GM23338 (cell line): Measurements from ENCODE around the gene ACCS. TPM values are rescaled to one million over a fixed set of nuclear protein-coding genes. Genes with fewer than 3 reads are reported as not detected.

Experiments used
- ATAC-seq: fragments of 200-7000 bp; cut with Tn5 transposase; 3 replicates; pipeline ENCODE4 v1.9.1; 2020
- DNase-seq: peaks from one replicate; pipeline ENCODE4 v3.0.0-alpha.2; 2015; ENCODE audit warnings: low spot score
- H2AFZ ChIP-seq: fragments of 200-600 bp; sonication (generic); 2 replicates; pipeline ENCODE4 v1.8.0; 2016; ENCODE audit warnings: antibody characterized with exemption, mild to moderate bottlenecking, moderate library complexity
- H3F3A ChIP-seq: fragments of 200-600 bp; sonication (generic); replicated peaks from 2 replicates; pipeline ENCODE4 v1.8.0; 2017; ENCODE audit warnings: antibody characterized with exemption, mixed run types, low read depth
- H3K27ac ChIP-seq: fragments of 200-600 bp; sonication (generic); 2 replicates; pipeline ENCODE4 v1.6.1; 2016; ENCODE audit warnings: low read depth
- H3K27me3 ChIP-seq: fragments of 200-600 bp; sonication (generic); 2 replicates; pipeline ENCODE4 v1.8.0; 2016; ENCODE audit warnings: mild to moderate bottlenecking, mixed run types, moderate library complexity; ENCODE audit not compliant: insufficient read depth
- H3K36me3 ChIP-seq: fragments of 200-600 bp; sonication (generic); 2 replicates; pipeline ENCODE4 v1.8.0; 2016; ENCODE audit warnings: mild to moderate bottlenecking; ENCODE audit not compliant: insufficient read depth
- H3K4me1 ChIP-seq: fragments of 200-600 bp; sonication (generic); 2 replicates; pipeline ENCODE4 v1.8.0; 2016; ENCODE audit warnings: mild to moderate bottlenecking, moderate library complexity; ENCODE audit not compliant: insufficient read depth
- H3K4me2 ChIP-seq: fragments of 200-600 bp; sonication (generic); 2 replicates; pipeline ENCODE4 v1.7.1; 2017; ENCODE audit warnings: mixed run types
- H3K4me3 ChIP-seq: fragments of 200-600 bp; sonication (generic); 2 replicates; pipeline ENCODE4 v1.6.1; 2016; ENCODE audit warnings: mixed run types
- H3K79me2 ChIP-seq: fragments of 200-600 bp; sonication (generic); replicated peaks from 2 replicates; pipeline ENCODE4 v1.8.0; 2017; ENCODE audit warnings: mild to moderate bottlenecking; ENCODE audit not compliant: insufficient read depth
- H3K9me2 ChIP-seq: fragments of 200-600 bp; sonication (generic); 2 replicates; pipeline ENCODE4 v1.8.0; 2017; ENCODE audit not compliant: insufficient read depth
- H4K20me1 ChIP-seq: fragments of 200-600 bp; sonication (generic); replicated peaks from 2 replicates; pipeline ENCODE4 v1.8.0; 2017; ENCODE audit warnings: mild to moderate bottlenecking; ENCODE audit not compliant: insufficient read depth
- H3K27ac Mint-ChIP-seq: 2 replicates; pipeline ENCODE4 v1.8.0; 2020; ENCODE audit warnings: inconsistent platforms, mild to moderate bottlenecking, moderate library complexity, mixed read lengths
- H3K27me3 Mint-ChIP-seq: 3 replicates; pipeline ENCODE4 v1.8.0; 2022; ENCODE audit warnings: low read depth, mild to moderate bottlenecking, moderate library complexity, mixed read lengths, inconsistent platforms; ENCODE audit not compliant: insufficient read depth, poor library complexity
- H3K36me3 Mint-ChIP-seq: 3 replicates; pipeline ENCODE4 v1.8.0; 2021; ENCODE audit warnings: low read depth, mild to moderate bottlenecking, inconsistent platforms, moderate library complexity, mixed read lengths
- H3K4me1 Mint-ChIP-seq: 3 replicates; pipeline ENCODE4 v1.8.0; 2020; ENCODE audit warnings: mild to moderate bottlenecking, inconsistent platforms, mixed read lengths
- H3K4me3 Mint-ChIP-seq: 3 replicates; pipeline ENCODE4 v1.8.0; 2021; ENCODE audit warnings: moderate library complexity, mild to moderate bottlenecking, inconsistent platforms, mixed read lengths
- H3K9me3 Mint-ChIP-seq: 3 replicates; pipeline ENCODE4 v1.8.0; 2020; ENCODE audit warnings: moderate library complexity, mild to moderate bottlenecking, inconsistent platforms, mixed read lengths
- CREB1 ChIP-seq: fragments of 250-450 bp; sonication (Bioruptor Pico); IDR thresholded peaks from 2 replicates; pipeline ENCODE4 v1.5.0; 2020; ENCODE audit warnings: low read depth, mild to moderate bottlenecking, moderate library complexity
- ETS1 ChIP-seq: IDR thresholded peaks from 2 replicates; pipeline ENCODE4 v1.6.1; 2016; ENCODE audit warnings: antibody characterized with exemption
- EZH2 ChIP-seq: fragments of 200-600 bp; sonication (generic); IDR thresholded peaks from one replicate; pipeline ENCODE4 v1.8.0; 2017; ENCODE audit warnings: antibody characterized with exemption, mild to moderate bottlenecking, low read depth; ENCODE audit not compliant: unreplicated experiment
- EZH2phosphoT487 ChIP-seq: fragments of 200-600 bp; sonication (generic); IDR thresholded peaks from one replicate; pipeline ENCODE4 v1.8.1; 2018; ENCODE audit warnings: antibody characterized with exemption; ENCODE audit not compliant: unreplicated experiment
- JUNB ChIP-seq: IDR thresholded peaks from one replicate; pipeline ENCODE4 v1.6.1; 2016; ENCODE audit warnings: antibody characterized with exemption; ENCODE audit not compliant: unreplicated experiment
- NANOG ChIP-seq: IDR thresholded peaks from 2 replicates; pipeline ENCODE4 v1.6.1; 2016; ENCODE audit warnings: antibody characterized with exemption, borderline replicate concordance
- POLR2AphosphoS5 ChIP-seq: IDR thresholded peaks from 2 replicates; pipeline ENCODE4 v1.6.1; 2016; ENCODE audit warnings: antibody characterized with exemption, low read depth
- REST ChIP-seq: IDR thresholded peaks from one replicate; pipeline ENCODE4 v1.6.1; 2018; ENCODE audit warnings: antibody characterized with exemption; ENCODE audit not compliant: unreplicated experiment
- STAT1 ChIP-seq: IDR thresholded peaks from one replicate; pipeline ENCODE4 v1.6.1; 2016; ENCODE audit warnings: antibody characterized with exemption; ENCODE audit not compliant: unreplicated experiment
- ZNF114 ChIP-seq: fragments of 250-450 bp; sonication (Bioruptor Pico); IDR thresholded peaks from 2 replicates; pipeline ENCODE4 v1.5.0; 2020; ENCODE audit warnings: mild to moderate bottlenecking, moderate library complexity
- ZNF331 ChIP-seq: fragments of 250-450 bp; sonication (Bioruptor Pico); IDR thresholded peaks from 2 replicates; pipeline ENCODE4 v1.5.0; 2020; ENCODE audit warnings: low read depth, mild to moderate bottlenecking, moderate library complexity
- polyA plus RNA-seq: library from polyadenylated mRNA; unstranded; fragments of >200 nt; fragmentation: Nextera tagmentation; extraction: Ambion mirVana; gene quantifications from 2 replicates; pipeline ENCODE4 v1.2.1, GENCODE V29; 2016
- total RNA-seq: library from RNA; depleted of rRNA; stranded (reverse); fragments of >200 nt; shearing (Covaris generic); gene quantifications from 2 replicates; pipeline ENCODE4 v1.2.3, GENCODE V29; 2014
- TF ChIP-seq, protein P1 (sequence below), 2 experiments: fragments of 200-600 bp in 1 of 2; sonication (generic) in 1 of 2; conservative IDR thresholded peaks; 2 replicates each; pipeline versions ENCODE4 v1.5.1 to v1.6.1; 2016 to 2017; ENCODE audit warnings: antibody characterized with exemption in 2 of 2, low read depth in 2 of 2, mild to moderate bottlenecking in 2 of 2, moderate library complexity in 1 of 2
- TF ChIP-seq, protein P2 (sequence below): fragments of 250-450 bp; sonication (Bioruptor Pico); IDR thresholded peaks from 2 replicates; pipeline ENCODE4 v1.5.0; 2020; ENCODE audit warnings: mild to moderate bottlenecking, moderate library complexity

ACCS gene
- total and polyA plus RNA-seq, 2 experiments from 2014 or later, result 3.6 to 6.6 TPM

- no peak for DNase-seq
- Histone ChIP-seq H3K79me2 (no peaks in the 10 kb centered on the region), H3K4me2 (no peak overlapping the region), H3K4me1 (no peaks in the 10 kb centered on the region), H4K20me1 (no peaks in the 10 kb centered on the region), H3K4me3 (no peak overlapping the region), H2AFZ (no peak overlapping the region), H3K27ac (no peak overlapping the region), H3F3A (no peaks in the 10 kb centered on the region), H3K36me3 (no peaks in the 10 kb centered on the region), H3K27me3 (no peaks in the 10 kb centered on the region), H3K9me2 (peaks cover 4% of the 10 kb centered on the region; the same call in 1 of the 2 replicates)
- no peaks in the 10 kb centered on the region for H3K4me1 Mint-ChIP-seq
- peaks cover 25% of the 10 kb centered on the region for H3K9me3 Mint-ChIP-seq
- peaks cover 4% of the 10 kb centered on the region for H3K27me3 Mint-ChIP-seq
- H3K4me3 Mint-ChIP-seq, result no peak overlapping the region
- no peak for TF ChIP-seq ZNF331 (CRISPR knock-in tag)
- no peak for TF ChIP-seq POLR2AphosphoS5
- TF ChIP-seq ZNF114, result no peak
- no peak for TF ChIP-seq ETS1
- no peak for TF ChIP-seq REST
- no peak for TF ChIP-seq EZH2phosphoT487
- no peak for TF ChIP-seq NANOG
- TF ChIP-seq, protein P1, sequence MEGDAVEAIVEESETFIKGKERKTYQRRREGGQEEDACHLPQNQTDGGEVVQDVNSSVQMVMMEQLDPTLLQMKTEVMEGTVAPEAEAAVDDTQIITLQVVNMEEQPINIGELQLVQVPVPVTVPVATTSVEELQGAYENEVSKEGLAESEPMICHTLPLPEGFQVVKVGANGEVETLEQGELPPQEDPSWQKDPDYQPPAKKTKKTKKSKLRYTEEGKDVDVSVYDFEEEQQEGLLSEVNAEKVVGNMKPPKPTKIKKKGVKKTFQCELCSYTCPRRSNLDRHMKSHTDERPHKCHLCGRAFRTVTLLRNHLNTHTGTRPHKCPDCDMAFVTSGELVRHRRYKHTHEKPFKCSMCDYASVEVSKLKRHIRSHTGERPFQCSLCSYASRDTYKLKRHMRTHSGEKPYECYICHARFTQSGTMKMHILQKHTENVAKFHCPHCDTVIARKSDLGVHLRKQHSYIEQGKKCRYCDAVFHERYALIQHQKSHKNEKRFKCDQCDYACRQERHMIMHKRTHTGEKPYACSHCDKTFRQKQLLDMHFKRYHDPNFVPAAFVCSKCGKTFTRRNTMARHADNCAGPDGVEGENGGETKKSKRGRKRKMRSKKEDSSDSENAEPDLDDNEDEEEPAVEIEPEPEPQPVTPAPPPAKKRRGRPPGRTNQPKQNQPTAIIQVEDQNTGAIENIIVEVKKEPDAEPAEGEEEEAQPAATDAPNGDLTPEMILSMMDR (conservative IDR thresholded peaks at IDR 0.05; ENCODE audit: low read depth in 2 of 2), result no peak
- TF ChIP-seq STAT1, result no peak
- no peak for TF ChIP-seq JUNB
- TF ChIP-seq, protein P2, sequence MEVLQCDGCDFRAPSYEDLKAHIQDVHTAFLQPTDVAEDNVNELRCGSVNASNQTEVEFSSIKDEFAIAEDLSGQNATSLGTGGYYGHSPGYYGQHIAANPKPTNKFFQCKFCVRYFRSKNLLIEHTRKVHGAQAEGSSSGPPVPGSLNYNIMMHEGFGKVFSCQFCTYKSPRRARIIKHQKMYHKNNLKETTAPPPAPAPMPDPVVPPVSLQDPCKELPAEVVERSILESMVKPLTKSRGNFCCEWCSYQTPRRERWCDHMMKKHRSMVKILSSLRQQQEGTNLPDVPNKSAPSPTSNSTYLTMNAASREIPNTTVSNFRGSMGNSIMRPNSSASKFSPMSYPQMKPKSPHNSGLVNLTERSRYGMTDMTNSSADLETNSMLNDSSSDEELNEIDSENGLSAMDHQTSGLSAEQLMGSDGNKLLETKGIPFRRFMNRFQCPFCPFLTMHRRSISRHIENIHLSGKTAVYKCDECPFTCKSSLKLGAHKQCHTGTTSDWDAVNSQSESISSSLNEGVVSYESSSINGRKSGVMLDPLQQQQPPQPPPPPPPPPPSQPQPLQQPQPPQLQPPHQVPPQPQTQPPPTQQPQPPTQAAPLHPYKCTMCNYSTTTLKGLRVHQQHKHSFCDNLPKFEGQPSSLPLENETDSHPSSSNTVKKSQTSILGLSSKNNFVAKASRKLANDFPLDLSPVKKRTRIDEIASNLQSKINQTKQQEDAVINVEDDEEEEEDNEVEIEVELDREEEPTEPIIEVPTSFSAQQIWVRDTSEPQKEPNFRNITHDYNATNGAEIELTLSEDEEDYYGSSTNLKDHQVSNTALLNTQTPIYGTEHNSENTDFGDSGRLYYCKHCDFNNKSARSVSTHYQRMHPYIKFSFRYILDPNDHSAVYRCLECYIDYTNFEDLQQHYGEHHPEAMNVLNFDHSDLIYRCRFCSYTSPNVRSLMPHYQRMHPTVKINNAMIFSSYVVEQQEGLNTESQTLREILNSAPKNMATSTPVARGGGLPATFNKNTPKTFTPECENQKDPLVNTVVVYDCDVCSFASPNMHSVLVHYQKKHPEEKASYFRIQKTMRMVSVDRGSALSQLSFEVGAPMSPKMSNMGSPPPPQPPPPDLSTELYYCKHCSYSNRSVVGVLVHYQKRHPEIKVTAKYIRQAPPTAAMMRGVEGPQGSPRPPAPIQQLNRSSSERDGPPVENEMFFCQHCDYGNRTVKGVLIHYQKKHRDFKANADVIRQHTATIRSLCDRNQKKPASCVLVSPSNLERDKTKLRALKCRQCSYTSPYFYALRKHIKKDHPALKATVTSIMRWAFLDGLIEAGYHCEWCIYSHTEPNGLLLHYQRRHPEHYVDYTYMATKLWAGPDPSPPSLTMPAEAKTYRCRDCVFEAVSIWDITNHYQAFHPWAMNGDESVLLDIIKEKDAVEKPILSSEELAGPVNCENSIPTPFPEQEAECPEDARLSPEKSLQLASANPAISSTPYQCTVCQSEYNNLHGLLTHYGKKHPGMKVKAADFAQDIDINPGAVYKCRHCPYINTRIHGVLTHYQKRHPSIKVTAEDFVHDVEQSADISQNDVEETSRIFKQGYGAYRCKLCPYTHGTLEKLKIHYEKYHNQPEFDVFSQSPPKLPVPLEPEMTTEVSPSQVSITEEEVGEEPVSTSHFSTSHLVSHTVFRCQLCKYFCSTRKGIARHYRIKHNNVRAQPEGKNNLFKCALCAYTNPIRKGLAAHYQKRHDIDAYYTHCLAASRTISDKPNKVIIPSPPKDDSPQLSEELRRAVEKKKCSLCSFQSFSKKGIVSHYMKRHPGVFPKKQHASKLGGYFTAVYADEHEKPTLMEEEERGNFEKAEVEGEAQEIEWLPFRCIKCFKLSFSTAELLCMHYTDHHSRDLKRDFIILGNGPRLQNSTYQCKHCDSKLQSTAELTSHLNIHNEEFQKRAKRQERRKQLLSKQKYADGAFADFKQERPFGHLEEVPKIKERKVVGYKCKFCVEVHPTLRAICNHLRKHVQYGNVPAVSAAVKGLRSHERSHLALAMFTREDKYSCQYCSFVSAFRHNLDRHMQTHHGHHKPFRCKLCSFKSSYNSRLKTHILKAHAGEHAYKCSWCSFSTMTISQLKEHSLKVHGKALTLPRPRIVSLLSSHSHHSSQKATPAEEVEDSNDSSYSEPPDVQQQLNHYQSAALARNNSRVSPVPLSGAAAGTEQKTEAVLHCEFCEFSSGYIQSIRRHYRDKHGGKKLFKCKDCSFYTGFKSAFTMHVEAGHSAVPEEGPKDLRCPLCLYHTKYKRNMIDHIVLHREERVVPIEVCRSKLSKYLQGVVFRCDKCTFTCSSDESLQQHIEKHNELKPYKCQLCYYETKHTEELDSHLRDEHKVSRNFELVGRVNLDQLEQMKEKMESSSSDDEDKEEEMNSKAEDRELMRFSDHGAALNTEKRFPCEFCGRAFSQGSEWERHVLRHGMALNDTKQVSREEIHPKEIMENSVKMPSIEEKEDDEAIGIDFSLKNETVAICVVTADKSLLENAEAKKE, result no peak
- TF ChIP-seq CREB1 (CRISPR knock-in tag), result no peak
- no peak for TF ChIP-seq EZH2
- H3K27ac Mint-ChIP-seq, result no peak overlapping the region
- peaks cover 34% of the 10 kb centered on the region for H3K36me3 Mint-ChIP-seq
- ATAC-seq, result no peak
Observed at GRCh38 chr11:44088871-44089270, 22.8 kb downstream of the ACCS start.
